SK-N-SH (cell line): ENCODE results near the gene SEC24D. TPM values are rescaled to one million over a fixed set of nuclear protein-coding genes. Genes with fewer than 3 reads are reported as not detected.
A peak's percentile ranks its signal among the peaks of the same experiment; 100 is the strongest.

ENCODE experiments used
- CTCF ChIA-PET: fragments of 300-600, 350-600 bp; formaldehyde crosslinking; extraction: SDS; loops from one replicate; lab custom pipeline; 2021; lab: Yijun Ruan, JAX
- POLR2A ChIA-PET: fragments of 350-600 bp; sonication (Branson Sonifier 250); formaldehyde crosslinking; extraction: SDS; loops from one replicate; lab custom pipeline; 2020; ENCODE audit warnings: antibody characterized with exemption, inconsistent platforms; lab: Yijun Ruan, JAX
- DNase-seq: peaks from one replicate; pipeline ENCODE4 v3.0.0; 2012
- H2AFZ ChIP-seq: fragments of 200-600 bp; sonication (generic); 2 replicates; pipeline ENCODE4 v1.8.1; 2016; ENCODE audit warnings: antibody characterized with exemption, mild to moderate bottlenecking, low read depth
- H3F3A ChIP-seq: fragments of 200-600 bp; sonication (generic); replicated peaks from 2 replicates; pipeline ENCODE3; 2016; ENCODE audit warnings: antibody characterized with exemption, mild to moderate bottlenecking; ENCODE audit not compliant: insufficient read depth
- H3K27ac ChIP-seq, 2 experiments: fragments of 200-500 bp in 1 of 2; fragments of 200-600 bp in 1 of 2; sonication (Bioruptor generic) in 1 of 2; sonication (generic), shearing (Covaris generic) in 1 of 2; 2 replicates each; pipeline versions ENCODE4 v1.5.1 to v1.6.1; 2014 to 2016; ENCODE audit warnings: low read depth in 2 of 2, inconsistent platforms in 1 of 2, low read length in 1 of 2, mild to moderate bottlenecking in 1 of 2, mixed read lengths in 1 of 2
- H3K27me3 ChIP-seq: fragments of 200-600 bp; sonication (generic), shearing (Covaris generic); 2 replicates; pipeline ENCODE4 v1.6.1; 2016; ENCODE audit warnings: mixed run types; ENCODE audit not compliant: insufficient read depth
- H3K36me3 ChIP-seq, 2 experiments: fragments of 200-500 bp in 1 of 2; fragments of 200-600 bp in 1 of 2; sonication (Bioruptor generic) in 1 of 2; sonication (generic) in 1 of 2; replicated peaks in 1 of 2; 2 replicates each; pipeline versions ENCODE3 to v1.5.1; 2014 to 2016; ENCODE audit warnings: low read length in 1 of 2, mild to moderate bottlenecking in 1 of 2; ENCODE audit not compliant: insufficient read depth in 2 of 2, control insufficient read depth in 1 of 2
- H3K4me1 ChIP-seq, 2 experiments: fragments of 200-500 bp in 1 of 2; fragments of 200-600 bp in 1 of 2; sonication (Bioruptor generic) in 1 of 2; sonication (generic), shearing (Covaris generic) in 1 of 2; 2 replicates each; pipeline versions ENCODE4 v1.5.1 to v1.6.1; 2014 to 2016; ENCODE audit warnings: low read depth in 1 of 2, low read length in 1 of 2, mixed run types in 1 of 2; ENCODE audit not compliant: insufficient read depth in 2 of 2, control insufficient read depth in 1 of 2
- H3K4me2 ChIP-seq: fragments of 200-600 bp; sonication (generic), shearing (Covaris generic); 2 replicates; pipeline ENCODE4 v1.6.1; 2017; ENCODE audit warnings: mixed run types
- H3K4me3 ChIP-seq, 2 experiments: fragments of 200-500 bp in 1 of 2; fragments of 200-600 bp in 1 of 2; sonication (Bioruptor generic) in 1 of 2; sonication (generic), shearing (Covaris generic) in 1 of 2; 2 replicates each; pipeline versions ENCODE4 v1.5.1 to v1.8.1; 2014 to 2016; ENCODE audit warnings: low read depth in 2 of 2, inconsistent platforms in 1 of 2, low read length in 1 of 2, mild to moderate bottlenecking in 1 of 2, mixed read lengths in 1 of 2, moderate library complexity in 1 of 2
- H3K79me2 ChIP-seq: fragments of 200-600 bp; sonication (generic); 2 replicates; pipeline ENCODE4 v1.8.1; 2017; ENCODE audit warnings: mild to moderate bottlenecking; ENCODE audit not compliant: insufficient read depth
- H3K9ac ChIP-seq: fragments of 200-600 bp; sonication (generic); 2 replicates; pipeline ENCODE4 v1.6.1; 2017; ENCODE audit warnings: mixed run types
- H3K9me2 ChIP-seq: fragments of 200-600 bp; sonication (generic); 2 replicates; pipeline ENCODE4 v1.6.1; 2017; ENCODE audit warnings: mixed run types
- H3K9me3 ChIP-seq: fragments of 200-600 bp; sonication (generic); 2 replicates; pipeline ENCODE4 v1.6.1; 2017; ENCODE audit warnings: mixed run types, mild to moderate bottlenecking, moderate library complexity
- H4K20me1 ChIP-seq: fragments of 200-600 bp; sonication (generic); 2 replicates; pipeline ENCODE4 v1.6.1; 2017; ENCODE audit warnings: mild to moderate bottlenecking, mixed run types; ENCODE audit not compliant: insufficient read depth
- CHD2 ChIP-seq: fragments of 150-350 bp; IDR thresholded peaks from 2 replicates; pipeline ENCODE4 v1.6.1; 2018; ENCODE audit warnings: low read length; ENCODE audit not compliant: partially characterized antibody
- EZH2phosphoT487 ChIP-seq: fragments of 200-600 bp; sonication (generic); IDR thresholded peaks from 2 replicates; pipeline ENCODE4 v1.6.1; 2017; ENCODE audit warnings: low read depth, mixed run types, mild to moderate bottlenecking, antibody characterized with exemption, moderate library complexity, borderline replicate concordance
- FOSL2 ChIP-seq: IDR thresholded peaks from 2 replicates; pipeline ENCODE4 v1.4.0; 2012; ENCODE audit warnings: low read depth, mild to moderate bottlenecking, moderate library complexity, borderline replicate concordance
- FOXJ3 ChIP-seq: sonication (generic); formaldehyde crosslinking; IDR thresholded peaks from 2 replicates; pipeline ENCODE4 v1.5.1; 2020; ENCODE audit warnings: mild to moderate bottlenecking, missing genetic modification reagents
- GABPA ChIP-seq: IDR thresholded peaks from 2 replicates; pipeline ENCODE4 v1.4.0; 2012; ENCODE audit warnings: low read depth, mild to moderate bottlenecking
- GATA2 ChIP-seq: sonication (generic); formaldehyde crosslinking; IDR thresholded peaks from 2 replicates; pipeline ENCODE4 v1.5.0; 2020; ENCODE audit warnings: mild to moderate bottlenecking, missing genetic modification reagents
- JUND ChIP-seq: IDR thresholded peaks from 2 replicates; pipeline ENCODE4 v1.4.0; 2012
- NFIC ChIP-seq: IDR thresholded peaks from 2 replicates; pipeline ENCODE4 v1.4.0; 2012; ENCODE audit warnings: borderline replicate concordance
- NRF1 ChIP-seq: IDR thresholded peaks from 2 replicates; pipeline ENCODE4 v1.6.1; 2012; ENCODE audit warnings: low read depth, mild to moderate bottlenecking, low read length
- PBX3 ChIP-seq: IDR thresholded peaks from 2 replicates; pipeline ENCODE4; 2012
- POLR2AphosphoS5 ChIP-seq: IDR thresholded peaks from 2 replicates; pipeline ENCODE4 v1.6.1; 2012; ENCODE audit warnings: low read depth, low read length
- RXRA ChIP-seq: IDR thresholded peaks from 2 replicates; pipeline ENCODE4 v1.4.0; 2012; ENCODE audit warnings: low read depth, mild to moderate bottlenecking, borderline replicate concordance
- TCF12 ChIP-seq: IDR thresholded peaks from 2 replicates; pipeline ENCODE4 v1.4.0; 2012
- TEAD4 ChIP-seq: IDR thresholded peaks from 2 replicates; pipeline ENCODE4 v1.4.0; 2012; ENCODE audit warnings: mild to moderate bottlenecking, borderline replicate concordance; ENCODE audit not compliant: insufficient read depth
- USF1 ChIP-seq: IDR thresholded peaks from 2 replicates; pipeline ENCODE4 v1.4.0; 2012; ENCODE audit warnings: low read depth, borderline replicate concordance
- WGBS: methylation state at CpG from one replicate; pipeline ENCODE4 v1.1.6; 2017; ENCODE audit warnings: low lambda C conversion rate; 5-methylcytosine and 5-hydroxymethylcytosine counted together
- polyA plus RNA-seq, 3 experiments: library from polyadenylated mRNA; depleted of rRNA; stranded (reverse); fragments of >200 nt; gene quantifications; 2 replicates each; pipeline ENCODE4 v1.2.3, GENCODE V29; 2012
- TF ChIP-seq, protein P1 (sequence below): IDR thresholded peaks from 2 replicates; pipeline ENCODE4 v1.6.1; 2012; ENCODE audit warnings: mild to moderate bottlenecking, low read depth, low read length, moderate library complexity
- TF ChIP-seq, protein P2 (sequence below): fragments of 200-600 bp; sonication (generic); IDR thresholded peaks from 2 replicates; pipeline ENCODE4 v1.6.1; 2017; ENCODE audit warnings: antibody characterized with exemption, mild to moderate bottlenecking, moderate library complexity
- TF ChIP-seq, protein P3 (sequence below): fragments of 150-350 bp; IDR thresholded peaks from 2 replicates; pipeline ENCODE4 v1.6.1; 2016; ENCODE audit warnings: mild to moderate bottlenecking, low read depth, low read length

Gene SEC24D
- polyA plus RNA-seq, 1 of the 3 experiments (the other 2 are of a cell fraction): 32.2 TPM

GRCh38 chr4:118829107-118829506 is 6.8 kb downstream of the SEC24D start:
- Histone ChIP-seq H3K9ac (no peak overlapping the region), H3K27me3 (no peaks in the 10 kb centered on the region), H2AFZ (no peak overlapping the region), H3K4me2 (no peak overlapping the region; the same call in 1 of the 2 replicates), H4K20me1 (peaks cover 96% of the 10 kb centered on the region), H3K27ac (no peak overlapping the region), H3K36me3 (peaks cover 65 to 92% of the 10 kb centered on the region in 2 experiments), H3K79me2 (peaks cover 100% of the 10 kb centered on the region)
- CTCF ChIA-PET: interaction anchor here (1.6 kb wide), 1 partner anchor 36 kb away, joined by 5 read pairs; no protein-coding TSS in a partner anchor
- DNase-seq: no peak
- TF ChIP-seq RXRA: no peak
- TF ChIP-seq PBX3: no peak
- TF ChIP-seq GABPA: no peak
- no peak for TF ChIP-seq FOXJ3 (CRISPR knock-in tag)
- TF ChIP-seq, all 33 proteins: peak for 0
- peaks cover 12% of the 10 kb centered on the region for H3F3A ChIP-seq
- no peaks in the 10 kb centered on the region for H3K9me2 ChIP-seq
- no peaks in the 10 kb centered on the region for H3K9me3 ChIP-seq
- POLR2A ChIA-PET: no interaction called here
- H3K4me3 ChIP-seq: no peak overlapping the region
- WGBS: 89% methylated on average over 2 of the region's 2 CpGs
- H3K4me1 ChIP-seq: peaks cover 20 to 33% of the 10 kb centered on the region in 2 experiments; a peak in 3 of 4 replicates

DNA sequence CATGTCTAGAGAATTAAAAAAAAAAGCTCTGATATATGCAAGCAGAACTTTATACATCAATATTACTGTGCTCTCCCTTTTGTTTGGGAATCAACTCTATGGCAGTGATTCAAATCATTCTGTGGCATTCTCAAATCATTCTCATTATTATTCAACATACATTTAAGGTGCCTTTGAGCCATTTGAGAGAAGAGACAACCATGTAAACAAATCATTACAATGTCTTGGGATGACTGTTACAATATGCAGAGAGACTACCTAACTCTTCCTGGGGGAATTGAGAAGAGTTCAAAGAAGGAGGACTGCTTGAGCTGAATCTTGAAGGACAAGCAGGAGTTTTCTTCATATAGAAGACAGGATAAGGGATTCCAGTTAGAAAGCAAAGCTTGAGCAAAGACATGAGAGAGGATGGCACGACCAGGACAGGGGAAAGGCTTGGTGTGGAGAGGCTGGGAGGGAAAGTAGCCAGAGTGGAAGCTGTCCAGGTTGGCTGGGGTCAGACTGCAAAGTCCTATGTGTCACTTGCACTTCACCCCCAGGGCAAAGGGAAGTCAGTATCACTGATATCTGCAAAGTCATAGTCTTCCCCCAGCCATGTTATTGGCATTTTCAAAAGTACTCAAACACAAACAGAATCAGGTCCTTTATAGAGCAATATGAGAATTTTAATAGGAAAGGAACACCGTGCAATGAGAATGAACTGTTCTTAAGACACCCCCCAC is 9.0 kb downstream of the SEC24D start:
- peaks cover 95% of the 10 kb centered on the region for H4K20me1 ChIP-seq
- POLR2A ChIA-PET: no interaction called here
- WGBS: 89% methylated on average over 2 of the region's 2 CpGs
- peak overlapping the region in 1 of 2 experiments; percentile 31; a peak in 1 of 4 replicates for H3K27ac ChIP-seq
- no peaks in the 10 kb centered on the region for H3K9me3 ChIP-seq
- H3K27me3 ChIP-seq: no peaks in the 10 kb centered on the region
- no peak overlapping the region for H3K9ac ChIP-seq
- no peak overlapping the region for H2AFZ ChIP-seq
- DNase-seq: no peak
- H3F3A ChIP-seq: peaks cover 25% of the 10 kb centered on the region
- peaks cover 64 to 93% of the 10 kb centered on the region in 2 experiments for H3K36me3 ChIP-seq
- CTCF ChIA-PET: interaction anchor here (1.0 to 1.1 kb wide), 2 partner anchors 8 to 142 kb away, joined by 3 read pairs; no protein-coding TSS in a partner anchor
- no peaks in the 10 kb centered on the region for H3K9me2 ChIP-seq
- H3K4me3 ChIP-seq: peak overlapping the region in 1 of 2 experiments; percentile 30; a peak in 1 of 4 replicates
- H3K4me1 ChIP-seq: peaks cover 10 to 28% of the 10 kb centered on the region in 2 experiments; a peak in 3 of 4 replicates
- peaks cover 100% of the 10 kb centered on the region for H3K79me2 ChIP-seq
- peak overlapping the region; percentile 59 for H3K4me2 ChIP-seq
- TF ChIP-seq, protein P1, sequence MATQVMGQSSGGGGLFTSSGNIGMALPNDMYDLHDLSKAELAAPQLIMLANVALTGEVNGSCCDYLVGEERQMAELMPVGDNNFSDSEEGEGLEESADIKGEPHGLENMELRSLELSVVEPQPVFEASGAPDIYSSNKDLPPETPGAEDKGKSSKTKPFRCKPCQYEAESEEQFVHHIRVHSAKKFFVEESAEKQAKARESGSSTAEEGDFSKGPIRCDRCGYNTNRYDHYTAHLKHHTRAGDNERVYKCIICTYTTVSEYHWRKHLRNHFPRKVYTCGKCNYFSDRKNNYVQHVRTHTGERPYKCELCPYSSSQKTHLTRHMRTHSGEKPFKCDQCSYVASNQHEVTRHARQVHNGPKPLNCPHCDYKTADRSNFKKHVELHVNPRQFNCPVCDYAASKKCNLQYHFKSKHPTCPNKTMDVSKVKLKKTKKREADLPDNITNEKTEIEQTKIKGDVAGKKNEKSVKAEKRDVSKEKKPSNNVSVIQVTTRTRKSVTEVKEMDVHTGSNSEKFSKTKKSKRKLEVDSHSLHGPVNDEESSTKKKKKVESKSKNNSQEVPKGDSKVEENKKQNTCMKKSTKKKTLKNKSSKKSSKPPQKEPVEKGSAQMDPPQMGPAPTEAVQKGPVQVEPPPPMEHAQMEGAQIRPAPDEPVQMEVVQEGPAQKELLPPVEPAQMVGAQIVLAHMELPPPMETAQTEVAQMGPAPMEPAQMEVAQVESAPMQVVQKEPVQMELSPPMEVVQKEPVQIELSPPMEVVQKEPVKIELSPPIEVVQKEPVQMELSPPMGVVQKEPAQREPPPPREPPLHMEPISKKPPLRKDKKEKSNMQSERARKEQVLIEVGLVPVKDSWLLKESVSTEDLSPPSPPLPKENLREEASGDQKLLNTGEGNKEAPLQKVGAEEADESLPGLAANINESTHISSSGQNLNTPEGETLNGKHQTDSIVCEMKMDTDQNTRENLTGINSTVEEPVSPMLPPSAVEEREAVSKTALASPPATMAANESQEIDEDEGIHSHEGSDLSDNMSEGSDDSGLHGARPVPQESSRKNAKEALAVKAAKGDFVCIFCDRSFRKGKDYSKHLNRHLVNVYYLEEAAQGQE: no peak
- TF ChIP-seq GATA2: no peak
- no peak for TF ChIP-seq TEAD4
- no peak for TF ChIP-seq CHD2
- TF ChIP-seq EZH2phosphoT487: no peak
- TF ChIP-seq NFIC: no peak
- no peak for TF ChIP-seq USF1
- no peak for TF ChIP-seq NRF1
- no peak for TF ChIP-seq TCF12
- TF ChIP-seq FOSL2: no peak
- TF ChIP-seq, protein P2, sequence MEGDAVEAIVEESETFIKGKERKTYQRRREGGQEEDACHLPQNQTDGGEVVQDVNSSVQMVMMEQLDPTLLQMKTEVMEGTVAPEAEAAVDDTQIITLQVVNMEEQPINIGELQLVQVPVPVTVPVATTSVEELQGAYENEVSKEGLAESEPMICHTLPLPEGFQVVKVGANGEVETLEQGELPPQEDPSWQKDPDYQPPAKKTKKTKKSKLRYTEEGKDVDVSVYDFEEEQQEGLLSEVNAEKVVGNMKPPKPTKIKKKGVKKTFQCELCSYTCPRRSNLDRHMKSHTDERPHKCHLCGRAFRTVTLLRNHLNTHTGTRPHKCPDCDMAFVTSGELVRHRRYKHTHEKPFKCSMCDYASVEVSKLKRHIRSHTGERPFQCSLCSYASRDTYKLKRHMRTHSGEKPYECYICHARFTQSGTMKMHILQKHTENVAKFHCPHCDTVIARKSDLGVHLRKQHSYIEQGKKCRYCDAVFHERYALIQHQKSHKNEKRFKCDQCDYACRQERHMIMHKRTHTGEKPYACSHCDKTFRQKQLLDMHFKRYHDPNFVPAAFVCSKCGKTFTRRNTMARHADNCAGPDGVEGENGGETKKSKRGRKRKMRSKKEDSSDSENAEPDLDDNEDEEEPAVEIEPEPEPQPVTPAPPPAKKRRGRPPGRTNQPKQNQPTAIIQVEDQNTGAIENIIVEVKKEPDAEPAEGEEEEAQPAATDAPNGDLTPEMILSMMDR: no peak
- no peak for TF ChIP-seq POLR2AphosphoS5
- TF ChIP-seq, protein P3, sequence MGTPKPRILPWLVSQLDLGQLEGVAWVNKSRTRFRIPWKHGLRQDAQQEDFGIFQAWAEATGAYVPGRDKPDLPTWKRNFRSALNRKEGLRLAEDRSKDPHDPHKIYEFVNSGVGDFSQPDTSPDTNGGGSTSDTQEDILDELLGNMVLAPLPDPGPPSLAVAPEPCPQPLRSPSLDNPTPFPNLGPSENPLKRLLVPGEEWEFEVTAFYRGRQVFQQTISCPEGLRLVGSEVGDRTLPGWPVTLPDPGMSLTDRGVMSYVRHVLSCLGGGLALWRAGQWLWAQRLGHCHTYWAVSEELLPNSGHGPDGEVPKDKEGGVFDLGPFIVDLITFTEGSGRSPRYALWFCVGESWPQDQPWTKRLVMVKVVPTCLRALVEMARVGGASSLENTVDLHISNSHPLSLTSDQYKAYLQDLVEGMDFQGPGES: no peak
- TF ChIP-seq JUND: no peak
